Omental fat pad (tissue), 4 donors: ENCODE results near the gene NAT14. TPM values are rescaled to one million over a fixed set of nuclear protein-coding genes. Genes with fewer than 3 reads are reported as not detected.

Experiments
- ATAC-seq: fragments of 150-250 bp; one replicate; pipeline ENCODE4 v1.9.1; 2016; ENCODE audit warnings: mild to moderate bottlenecking, moderate library complexity; ENCODE audit not compliant: low FRiP score
- DNase-seq: peaks from one replicate; pipeline ENCODE4 v3.0.0-alpha.2; 2019; ENCODE audit warnings: low spot score
- CTCF ChIP-seq, 3 donors: fragments of 450-650 bp; IDR thresholded peaks; one replicate each; pipeline ENCODE4 v1.5.1; 2016 to 2017; ENCODE audit warnings: antibody characterized with exemption in 3 of 3, mild to moderate bottlenecking in 3 of 3, moderate library complexity in 2 of 3
- total RNA-seq, 4 donors: library from RNA; depleted of rRNA; stranded (reverse); fragments of >200 nt; gene quantifications; one replicate each; pipeline ENCODE4 v1.1.0, GENCODE V29; 2016

Gene NAT14
- total RNA-seq, 4 donors from 2014 or later: 2.3 to 4.6 (median 2.6) TPM

DNA sequence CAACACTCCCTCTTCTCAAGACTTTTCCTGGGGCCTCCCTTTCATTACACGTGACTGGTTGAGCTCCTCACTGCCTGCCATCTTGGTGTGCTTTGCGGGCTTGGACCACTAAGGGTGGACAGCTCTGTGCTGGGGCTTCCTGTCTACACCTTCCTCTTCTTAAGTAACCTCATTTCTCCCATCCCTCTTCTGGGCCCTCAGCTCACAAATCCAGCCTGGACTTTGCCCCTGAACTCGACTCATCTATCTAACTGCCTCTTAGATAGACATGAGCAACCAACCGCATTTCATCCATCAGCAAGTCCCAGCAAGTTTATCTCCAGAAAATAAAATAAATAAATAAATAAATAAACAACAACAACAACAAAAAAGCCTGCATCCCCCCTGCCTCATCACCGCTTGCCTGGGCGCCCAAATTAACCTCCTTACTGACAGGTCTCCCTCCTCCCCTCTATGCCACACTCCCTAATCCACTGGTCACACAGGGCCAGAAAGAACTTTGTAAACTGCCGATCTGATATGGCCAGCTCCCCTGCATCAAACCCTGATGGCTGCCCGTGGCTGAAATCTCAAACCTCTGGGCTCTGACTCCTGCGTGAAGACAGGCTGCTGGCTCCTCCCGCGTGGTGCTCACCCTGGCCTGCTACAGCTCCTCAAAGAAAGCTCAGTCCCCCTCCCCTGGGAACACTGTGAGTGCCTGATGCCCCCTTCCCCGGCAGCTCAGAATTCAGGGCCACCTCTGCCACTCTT lies 31.3 kb upstream of the NAT14 start:
- no peak for TF ChIP-seq CTCF (IDR thresholded peaks at IDR 0.05)
- no peak for ATAC-seq

GRCh38 chr19:55454787-55455243 lies 30.2 kb upstream of the NAT14 start:
- TF ChIP-seq CTCF (IDR thresholded peaks at IDR 0.05): no peak
- ATAC-seq (no peak), DNase-seq (no peak)

More for the DNA sequence above, 31.3 kb upstream of the NAT14 start:
- DNase-seq: no peak

- no peak for ATAC-seq
- TF ChIP-seq CTCF (IDR thresholded peaks at IDR 0.05): no peak
Observed at GRCh38 chr19:55455576-55456235, 29.3 kb upstream of the NAT14 start.

GRCh38 chr19:55456347-55456746 lies 28.6 kb upstream of the NAT14 start:
- ATAC-seq: no peak
- TF ChIP-seq CTCF (IDR thresholded peaks at IDR 0.05): no peak
- DNase-seq: no peak

More at GRCh38 chr19:55455576-55456235, 29.3 kb upstream of the NAT14 start:
- DNase-seq: no peak

DNA sequence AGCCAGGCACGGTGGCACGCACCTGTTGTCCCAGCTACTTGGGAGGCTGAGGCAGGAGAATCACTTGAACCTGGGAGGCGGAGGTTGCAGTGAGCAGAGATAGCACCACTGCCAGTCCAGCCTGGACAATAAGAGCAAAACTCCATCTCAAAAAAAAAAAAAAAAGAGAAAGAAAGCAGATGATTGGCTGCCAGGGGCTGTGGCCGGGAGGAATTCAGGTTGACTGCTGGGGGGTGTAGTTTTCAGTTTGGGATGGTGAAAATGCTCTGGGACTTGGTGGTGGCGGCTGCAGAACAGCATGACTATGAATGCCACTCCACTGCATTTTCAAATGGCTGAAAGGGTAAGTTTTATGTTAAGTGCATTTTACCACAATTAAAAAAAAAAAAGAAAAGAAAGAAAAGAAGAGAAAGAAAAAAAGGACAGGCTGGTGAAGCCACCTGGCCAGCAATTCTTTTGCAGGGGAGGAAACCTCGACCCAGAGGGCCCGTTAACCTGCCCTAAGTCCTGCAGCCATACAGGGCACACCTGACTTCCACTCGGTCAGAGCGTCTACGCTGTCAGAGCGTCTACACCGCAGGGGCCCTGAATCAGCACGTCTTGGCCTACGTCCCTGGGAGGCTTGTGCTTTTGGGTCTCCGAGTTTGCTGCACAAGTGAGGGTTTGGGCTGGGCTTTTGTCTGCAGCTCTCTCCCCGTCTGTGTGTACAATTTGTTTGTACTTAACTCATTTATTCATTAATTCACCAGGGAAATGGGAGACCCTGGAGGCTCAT lies 27.1 kb upstream of the NAT14 start:
- DNase-seq (no peak), ATAC-seq (no peak)
- no peak for TF ChIP-seq CTCF (IDR thresholded peaks at IDR 0.05)

DNA sequence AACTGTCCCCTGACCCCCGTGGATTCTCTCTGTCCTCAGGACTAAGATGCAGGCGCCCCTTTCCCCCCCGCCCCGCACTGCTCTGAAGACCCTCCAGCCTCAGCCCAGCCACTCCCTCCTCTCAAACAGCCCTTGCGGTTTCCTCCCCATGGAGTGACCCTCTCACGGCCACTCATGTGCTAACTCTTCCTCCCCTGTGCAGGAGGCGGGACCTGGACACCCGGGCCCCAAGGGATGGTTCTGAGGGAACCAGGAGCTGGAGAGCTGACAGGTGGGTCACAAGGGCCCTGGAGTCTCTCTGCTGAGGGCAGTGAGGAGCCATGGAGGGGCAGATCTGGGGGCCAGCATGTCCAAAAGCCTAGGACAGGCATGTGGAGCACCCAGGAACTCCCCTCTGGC lies 25.4 kb upstream of the NAT14 start:
- DNase-seq (no peak), ATAC-seq (no peak)
- no peak for TF ChIP-seq CTCF (IDR thresholded peaks at IDR 0.05)
